ENCODE measurements around the gene NFIC. TPM values are rescaled to one million over a fixed set of nuclear protein-coding genes. Genes with fewer than 3 reads are reported as not detected.

NFIC gene
- total RNA-seq, 1 experiment from 2014 or later: 8.0 TPM

- H2BK12ac ChIP-seq (ENCODE audit: insufficient read length, low read depth, low read length): no peak overlapping the region
- H2BK120ac ChIP-seq (ENCODE audit: low read depth, low read length, poor library complexity, severe bottlenecking): no peak overlapping the region
- H4K91ac ChIP-seq (ENCODE audit: insufficient read length, low read depth, low read length): no peak overlapping the region
- Mint-ChIP-seq H3K27me3 (ENCODE audit: low read depth) (peaks cover 56% of the 10 kb centered on the region), H3K27ac (no peak overlapping the region; a peak in 1 of 7 replicates), H3K4me3 (no peak overlapping the region), H3K4me1 (peaks cover 3 to 11% of the 10 kb centered on the region in 2 experiments), H3K9me3 (no peaks in the 10 kb centered on the region; a peak in 1 of 5 replicates), H3K36me3 (ENCODE audit: insufficient read depth in 1 of 3, low read depth in 3 of 3) (no peaks in the 10 kb centered on the region)
- WGBS (ENCODE audit: extremely low coverage, insufficient read length, low lambda C conversion rate): no CpG with 5 or more reads among the region's 13 CpGs
- no peak overlapping the region for H3K4ac ChIP-seq (ENCODE audit: low read depth, low read length)
- H3K4me1 ChIP-seq (ENCODE audit: insufficient read depth, low read length): no peaks in the 10 kb centered on the region
- no peak overlapping the region for H2AK5ac ChIP-seq (ENCODE audit: insufficient read length, low read length)
- H3K79me2 ChIP-seq (ENCODE audit: insufficient read depth, low read length): no peaks in the 10 kb centered on the region
- H3K27ac ChIP-seq (ENCODE audit: insufficient read length, low read depth, low read length): no peak overlapping the region
- no peak overlapping the region for H2BK20ac ChIP-seq (ENCODE audit: low read depth, low read length, poor library complexity, severe bottlenecking)
- H3K27me3 ChIP-seq (ENCODE audit: insufficient read depth, low read length): no peaks in the 10 kb centered on the region
- no peak for DNase-seq
- TF ChIP-seq, protein P1, sequence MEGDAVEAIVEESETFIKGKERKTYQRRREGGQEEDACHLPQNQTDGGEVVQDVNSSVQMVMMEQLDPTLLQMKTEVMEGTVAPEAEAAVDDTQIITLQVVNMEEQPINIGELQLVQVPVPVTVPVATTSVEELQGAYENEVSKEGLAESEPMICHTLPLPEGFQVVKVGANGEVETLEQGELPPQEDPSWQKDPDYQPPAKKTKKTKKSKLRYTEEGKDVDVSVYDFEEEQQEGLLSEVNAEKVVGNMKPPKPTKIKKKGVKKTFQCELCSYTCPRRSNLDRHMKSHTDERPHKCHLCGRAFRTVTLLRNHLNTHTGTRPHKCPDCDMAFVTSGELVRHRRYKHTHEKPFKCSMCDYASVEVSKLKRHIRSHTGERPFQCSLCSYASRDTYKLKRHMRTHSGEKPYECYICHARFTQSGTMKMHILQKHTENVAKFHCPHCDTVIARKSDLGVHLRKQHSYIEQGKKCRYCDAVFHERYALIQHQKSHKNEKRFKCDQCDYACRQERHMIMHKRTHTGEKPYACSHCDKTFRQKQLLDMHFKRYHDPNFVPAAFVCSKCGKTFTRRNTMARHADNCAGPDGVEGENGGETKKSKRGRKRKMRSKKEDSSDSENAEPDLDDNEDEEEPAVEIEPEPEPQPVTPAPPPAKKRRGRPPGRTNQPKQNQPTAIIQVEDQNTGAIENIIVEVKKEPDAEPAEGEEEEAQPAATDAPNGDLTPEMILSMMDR (conservative IDR thresholded peaks at IDR 0.05): no peak
- no peak overlapping the region for H2BK15ac ChIP-seq (ENCODE audit: low read depth, low read length)
- no peak overlapping the region for H3K4me2 ChIP-seq (ENCODE audit: insufficient read depth, insufficient read length, low read length)
- H3K79me1 ChIP-seq (ENCODE audit: insufficient read depth, low read depth, low read length, poor library complexity, severe bottlenecking): no peaks in the 10 kb centered on the region
- no peak overlapping the region for H3K14ac ChIP-seq (ENCODE audit: insufficient read depth, low read length)
- no peak overlapping the region for H2BK5ac ChIP-seq (ENCODE audit: insufficient read length, low read length)
- no peak overlapping the region for H3K18ac ChIP-seq (ENCODE audit: insufficient read length, low read depth, low read length)
- H3K23ac ChIP-seq (ENCODE audit: insufficient read length, low read depth, low read length): no peak overlapping the region
- H3K56ac ChIP-seq (ENCODE audit: insufficient read length, low read depth, low read length): no peak overlapping the region
- H4K8ac ChIP-seq (replicated peaks; ENCODE audit: insufficient read length, low read depth, low read length): no peak overlapping the region
- H2AFZ ChIP-seq (ENCODE audit: low read length): no peak overlapping the region
- no peak overlapping the region for H3K9ac ChIP-seq (ENCODE audit: extremely low read depth, insufficient read length, low read length)
- H3K9me3 ChIP-seq (ENCODE audit: control insufficient read depth, low read depth, low read length): no peaks in the 10 kb centered on the region
- no peak overlapping the region for H3T11ph ChIP-seq (ENCODE audit: low read length)
- H4K5ac ChIP-seq (ENCODE audit: insufficient read length, low read depth, low read length): no peak overlapping the region
- H4K20me1 ChIP-seq (ENCODE audit: control insufficient read depth, insufficient read depth, insufficient read length): no peaks in the 10 kb centered on the region
- no peaks in the 10 kb centered on the region for H3K23me2 ChIP-seq (ENCODE audit: insufficient read length, low read depth, low read length, poor library complexity, severe bottlenecking)
These were observed 45.3 kb downstream of the NFIC start for GRCh38 chr19:3411636-3412035.
